CD4-positive, CD25-positive, alpha-beta regulatory T cell (primary cell): ENCODE results near the gene ABHD17A. TPM values are rescaled to one million over a fixed set of nuclear protein-coding genes. Genes with fewer than 3 reads are reported as not detected.
"Not testable (repeated sequence)": the region's sequence is repeated elsewhere in the genome, so short reads cannot be mapped to it uniquely, and the experiment has no call there.

Experiments
- ATAC-seq, 2 donors: fragments of 150-1000 bp; cut with Tn5 transposase; one replicate each; pipeline ENCODE4 v1.10.0; 2021; ENCODE audit warnings: low read depth in 2 of 2, moderate number of reproducible peaks in 2 of 2, moderate library complexity in 1 of 2
- DNase-seq, 3 donors: peaks; one replicate each; pipeline versions ENCODE4 v3.0.0 to v3.0.0-alpha.2; 2012 to 2022; ENCODE audit warnings: mixed read lengths in 1 of 3
- H3K27ac ChIP-seq: one replicate; pipeline ENCODE4 v1.7.0; 2013; ENCODE audit warnings: mild to moderate bottlenecking, low read length; ENCODE audit not compliant: insufficient read depth, poor library complexity, severe bottlenecking
- H3K27me3 ChIP-seq: one replicate; pipeline ENCODE4 v1.7.0; 2013; ENCODE audit warnings: low read length; ENCODE audit not compliant: control insufficient read depth, insufficient read depth
- H3K36me3 ChIP-seq: one replicate; pipeline ENCODE4 v1.7.0; 2013; ENCODE audit warnings: mild to moderate bottlenecking, low read length, moderate library complexity; ENCODE audit not compliant: control insufficient read depth, insufficient read depth
- H3K4me1 ChIP-seq: 2 replicates; pipeline ENCODE4 v1.7.0; 2013; ENCODE audit warnings: mild to moderate bottlenecking, low read length; ENCODE audit not compliant: insufficient read depth, control insufficient read depth, poor library complexity, severe bottlenecking
- H3K4me3 ChIP-seq: one replicate; pipeline ENCODE4 v1.7.0; 2013; ENCODE audit warnings: low read depth, mild to moderate bottlenecking, low read length, moderate library complexity
- H3K9me3 ChIP-seq, 2 experiments: 1 replicate in 1 of 2; 2 replicates in 1 of 2; pipeline ENCODE4 v1.7.0; 2013; ENCODE audit warnings: low read length in 2 of 2, mild to moderate bottlenecking in 1 of 2, moderate library complexity in 1 of 2; ENCODE audit not compliant: control insufficient read depth in 2 of 2
- H3K27ac Mint-ChIP-seq, 3 donors: one replicate each; pipeline ENCODE4 v1.8.0; 2020 to 2022; ENCODE audit warnings: mild to moderate bottlenecking in 3 of 3, mixed read lengths in 3 of 3, moderate library complexity in 2 of 3
- H3K27me3 Mint-ChIP-seq: one replicate; pipeline ENCODE4 v1.8.0; 2022; ENCODE audit warnings: mild to moderate bottlenecking, mixed read lengths
- H3K36me3 Mint-ChIP-seq: one replicate; pipeline ENCODE4 v1.8.0; 2020; ENCODE audit warnings: mixed read lengths
- H3K4me1 Mint-ChIP-seq, 4 donors: one replicate each; pipeline ENCODE4 v1.8.0; 2020 to 2022; ENCODE audit warnings: mixed read lengths in 4 of 4, mild to moderate bottlenecking in 1 of 4
- H3K4me3 Mint-ChIP-seq, 4 donors: one replicate each; pipeline ENCODE4 v1.8.0; 2020 to 2022; ENCODE audit warnings: mild to moderate bottlenecking in 4 of 4, mixed read lengths in 4 of 4, moderate library complexity in 3 of 4
- H3K9me3 Mint-ChIP-seq, 7 donors: one replicate each; pipeline ENCODE4 v1.8.0; 2020 to 2022; ENCODE audit warnings: mixed read lengths in 7 of 7, mild to moderate bottlenecking in 3 of 7, moderate library complexity in 2 of 7
- polyA plus RNA-seq, 4 donors: library from polyadenylated mRNA; unstranded; fragments of 300-500 nt; fragmentation: Illumina TruSeq; gene quantifications; one replicate each; pipeline ENCODE4 v1.2.3, GENCODE V29; 2021
- total RNA-seq: library from RNA; stranded (reverse); gene quantifications from one replicate; pipeline ENCODE4 v1.2.3, GENCODE V29; 2022

ABHD17A gene
- total and polyA plus RNA-seq, 5 donors from 2014 or later, result 139 to 202 (median 152) TPM

- peaks cover 15% of the 10 kb centered on the region for H3K36me3 Mint-ChIP-seq
- DNase-seq (no peak), ATAC-seq (no peak)
- peak overlapping the region; percentile 76 for H3K4me3 ChIP-seq
- H3K4me1 Mint-ChIP-seq, result peaks cover 0 to 44% (median 23%) of the 10 kb centered on the region in 4 donors
- H3K27me3 ChIP-seq, result no peaks in the 10 kb centered on the region
- H3K36me3 ChIP-seq, result peaks cover 2% of the 10 kb centered on the region
- no peaks in the 10 kb centered on the region for H3K9me3 ChIP-seq
- peak overlapping the region; percentile 96 to 100 (median 100) for H3K4me3 Mint-ChIP-seq
- H3K4me1 ChIP-seq, result peaks cover 44% of the 10 kb centered on the region
- no peaks in the 10 kb centered on the region for H3K9me3 Mint-ChIP-seq
- peaks cover 4% of the 10 kb centered on the region for H3K27me3 Mint-ChIP-seq
- H3K27ac ChIP-seq, result peak overlapping the region; percentile 90
- peak overlapping the region; percentile 98 to 100 (median 99) for H3K27ac Mint-ChIP-seq
These were observed 991 bp downstream of the ABHD17A start for GRCh38 chr19:1884291-1884718.

- Histone ChIP-seq H3K36me3 (peaks cover 2% of the 10 kb centered on the region), H3K4me1 (peaks cover 44% of the 10 kb centered on the region), H3K4me3 (peak overlapping the region; percentile 76), H3K27ac (peak overlapping the region; percentile 90), H3K9me3 (no peaks in the 10 kb centered on the region), H3K27me3 (no peaks in the 10 kb centered on the region)
- Mint-ChIP-seq H3K27me3 (peaks cover 4% of the 10 kb centered on the region), H3K4me1 (peaks cover 0 to 44% (median 23%) of the 10 kb centered on the region in 4 donors), H3K36me3 (peaks cover 15% of the 10 kb centered on the region), H3K27ac (peak overlapping the region; percentile 98 to 100 (median 99)), H3K4me3 (peak overlapping the region; percentile 96 to 100 (median 100)), H3K9me3 (no peaks in the 10 kb centered on the region)
- DNase-seq (no peak), ATAC-seq (no peak)
These were observed 1.5 kb downstream of the ABHD17A start for GRCh38 chr19:1883784-1884183.

- no peaks in the 10 kb centered on the region for H3K9me3 Mint-ChIP-seq
- Histone ChIP-seq H3K4me3 (peak overlapping the region; percentile 76), H3K27me3 (no peaks in the 10 kb centered on the region), H3K36me3 (peaks cover 2% of the 10 kb centered on the region), H3K27ac (peak overlapping the region; percentile 90), H3K4me1 (peaks cover 44% of the 10 kb centered on the region), H3K9me3 (no peaks in the 10 kb centered on the region)
- H3K4me3 Mint-ChIP-seq, result peak overlapping the region; percentile 96 to 100 (median 100)
- H3K4me1 Mint-ChIP-seq, result peaks cover 0 to 44% (median 23%) of the 10 kb centered on the region in 4 donors
- H3K27ac Mint-ChIP-seq, result peak overlapping the region; percentile 98 to 100 (median 99)
- peaks cover 15% of the 10 kb centered on the region for H3K36me3 Mint-ChIP-seq
- DNase-seq (no peak), ATAC-seq (no peak)
- H3K27me3 Mint-ChIP-seq, result peaks cover 4% of the 10 kb centered on the region
These were observed 2.3 kb downstream of the ABHD17A start for GRCh38 chr19:1882786-1883692.

DNA sequence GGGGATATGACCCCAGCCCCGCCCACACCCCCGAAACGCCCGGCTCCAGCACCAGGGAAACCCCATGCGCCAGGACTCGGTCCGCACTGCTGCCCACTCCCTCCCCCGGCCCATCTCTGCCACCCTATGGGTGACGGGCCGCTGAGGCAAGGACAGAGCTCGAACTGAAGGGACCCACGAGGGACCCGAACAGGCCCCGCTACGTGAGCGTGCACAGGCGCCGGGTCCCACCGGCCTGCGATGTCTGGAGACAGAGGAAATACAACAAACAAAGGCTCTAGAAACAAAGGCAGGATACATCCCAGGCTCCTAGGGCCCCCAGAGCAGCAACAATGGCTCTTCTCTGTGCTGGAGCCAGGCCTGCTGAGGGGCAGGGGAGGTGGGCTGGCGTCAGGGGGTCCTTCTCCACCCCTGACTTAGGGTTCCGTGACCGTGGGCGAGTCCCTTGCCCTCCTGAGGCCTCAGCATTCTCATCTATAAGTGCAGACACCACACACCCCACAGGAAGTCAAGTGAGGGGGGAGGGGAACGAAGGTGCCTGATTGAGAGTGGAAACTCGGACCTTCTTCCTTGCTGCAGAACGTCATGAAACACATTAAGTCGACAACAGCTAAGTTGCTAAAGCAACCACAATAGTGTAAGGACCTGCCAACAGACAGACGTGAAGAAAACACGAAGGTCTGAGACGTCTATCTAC, 3.1 kb downstream of the ABHD17A start:
- Histone ChIP-seq H3K27ac (peak overlapping the region; percentile 90), H3K4me1 (peaks cover 44% of the 10 kb centered on the region), H3K9me3 (no peaks in the 10 kb centered on the region), H3K4me3 (peak overlapping the region; percentile 76), H3K27me3 (no peaks in the 10 kb centered on the region), H3K36me3 (peaks cover 2% of the 10 kb centered on the region)
- no peaks in the 10 kb centered on the region for H3K9me3 Mint-ChIP-seq
- ATAC-seq (peak; percentile 57 to 66), DNase-seq (peak; percentile 62 to 90 (median 85))
- H3K27ac Mint-ChIP-seq, result peak overlapping the region; percentile 98 to 100 (median 99)
- H3K36me3 Mint-ChIP-seq, result peaks cover 15% of the 10 kb centered on the region
- H3K4me3 Mint-ChIP-seq, result peak overlapping the region; percentile 96 to 100 (median 100)
- peaks cover 0 to 44% (median 22%) of the 10 kb centered on the region in 4 donors for H3K4me1 Mint-ChIP-seq
- peaks cover 4% of the 10 kb centered on the region for H3K27me3 Mint-ChIP-seq

- peak overlapping the region; percentile 96 to 100 (median 100) for H3K4me3 Mint-ChIP-seq
- ATAC-seq, H3K9me3 ChIP-seq, H3K9me3 Mint-ChIP-seq, H3K36me3 ChIP-seq, H3K27me3 ChIP-seq, H3K27me3 Mint-ChIP-seq, H3K4me3 ChIP-seq, DNase-seq: not testable (repeated sequence)
- peaks cover 47% of the 10 kb centered on the region for H3K4me1 ChIP-seq
- peak overlapping the region; percentile 98 to 100 (median 99) for H3K27ac Mint-ChIP-seq
- peaks cover 0 to 46% (median 22%) of the 10 kb centered on the region in 4 donors for H3K4me1 Mint-ChIP-seq
- H3K27ac ChIP-seq, result peak overlapping the region; percentile 90
- peaks cover 15% of the 10 kb centered on the region for H3K36me3 Mint-ChIP-seq
These were observed 3.8 kb downstream of the ABHD17A start for GRCh38 chr19:1881393-1882088.

DNA sequence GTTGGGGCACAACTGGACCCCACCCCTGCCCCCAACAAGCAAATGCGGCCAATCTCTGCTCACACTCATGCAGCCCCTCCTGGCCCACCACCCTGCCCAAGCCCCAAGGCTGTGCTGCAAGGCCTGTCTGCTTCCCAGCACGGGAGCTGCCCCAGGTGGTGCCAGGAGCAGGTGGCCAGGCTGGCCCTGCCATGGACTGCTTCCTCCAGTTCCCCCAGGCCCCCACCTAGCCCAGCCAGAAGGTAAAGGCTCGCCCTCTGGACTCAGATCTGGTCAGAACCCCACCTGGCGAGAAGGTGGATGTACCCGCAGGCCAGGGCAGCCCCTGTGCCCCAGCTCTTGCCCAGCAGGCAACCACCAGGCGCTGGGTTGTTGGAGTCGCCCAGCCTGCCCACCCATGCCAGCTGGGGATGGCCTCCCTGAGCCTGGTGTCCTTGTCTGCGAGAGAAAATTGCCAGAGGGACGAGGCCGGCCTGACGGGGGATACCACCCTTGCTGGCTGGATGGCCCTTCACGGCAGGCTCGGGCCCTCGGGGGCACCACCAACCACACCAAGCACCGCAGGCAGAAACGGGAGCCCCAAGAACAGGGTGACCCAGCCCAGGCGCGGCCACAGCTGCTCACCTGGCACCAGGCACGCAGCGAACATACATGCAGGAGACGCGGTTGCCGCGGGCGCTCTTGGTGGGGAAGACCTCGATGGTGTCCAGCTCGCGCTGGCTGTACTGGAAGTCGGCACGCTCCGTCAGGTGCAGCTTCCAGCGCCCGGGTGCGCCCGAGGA, 4.5 kb downstream of the ABHD17A start:
- Mint-ChIP-seq H3K27me3 (peaks cover 4% of the 10 kb centered on the region), H3K9me3 (no peaks in the 10 kb centered on the region), H3K36me3 (peaks cover 15% of the 10 kb centered on the region), H3K4me3 (peak overlapping the region in 2 of 4 donors; percentile 54 to 61), H3K27ac (peak overlapping the region in 1 of 3 donors; percentile 25), H3K4me1 (peaks cover 0 to 50% (median 23%) of the 10 kb centered on the region in 4 donors)
- DNase-seq (no peak), ATAC-seq (no peak)
- H3K27me3 ChIP-seq, result no peaks in the 10 kb centered on the region
- H3K9me3 ChIP-seq, result no peaks in the 10 kb centered on the region
- H3K4me3 ChIP-seq, result no peak overlapping the region
- peaks cover 52% of the 10 kb centered on the region for H3K4me1 ChIP-seq
- H3K36me3 ChIP-seq, result peaks cover 2% of the 10 kb centered on the region
- peak overlapping the region; percentile 18 for H3K27ac ChIP-seq
